Measurements from ENCODE around the gene FAM136A. TPM values are rescaled to one million over a fixed set of nuclear protein-coding genes. Genes with fewer than 3 reads are reported as not detected.

FAM136A gene
- total and polyA plus RNA-seq, 2 of the 13 experiments (the other 11 are each of a cell fraction or from before 2014, with no cell fraction given): 77.8 to 126 TPM

DNA sequence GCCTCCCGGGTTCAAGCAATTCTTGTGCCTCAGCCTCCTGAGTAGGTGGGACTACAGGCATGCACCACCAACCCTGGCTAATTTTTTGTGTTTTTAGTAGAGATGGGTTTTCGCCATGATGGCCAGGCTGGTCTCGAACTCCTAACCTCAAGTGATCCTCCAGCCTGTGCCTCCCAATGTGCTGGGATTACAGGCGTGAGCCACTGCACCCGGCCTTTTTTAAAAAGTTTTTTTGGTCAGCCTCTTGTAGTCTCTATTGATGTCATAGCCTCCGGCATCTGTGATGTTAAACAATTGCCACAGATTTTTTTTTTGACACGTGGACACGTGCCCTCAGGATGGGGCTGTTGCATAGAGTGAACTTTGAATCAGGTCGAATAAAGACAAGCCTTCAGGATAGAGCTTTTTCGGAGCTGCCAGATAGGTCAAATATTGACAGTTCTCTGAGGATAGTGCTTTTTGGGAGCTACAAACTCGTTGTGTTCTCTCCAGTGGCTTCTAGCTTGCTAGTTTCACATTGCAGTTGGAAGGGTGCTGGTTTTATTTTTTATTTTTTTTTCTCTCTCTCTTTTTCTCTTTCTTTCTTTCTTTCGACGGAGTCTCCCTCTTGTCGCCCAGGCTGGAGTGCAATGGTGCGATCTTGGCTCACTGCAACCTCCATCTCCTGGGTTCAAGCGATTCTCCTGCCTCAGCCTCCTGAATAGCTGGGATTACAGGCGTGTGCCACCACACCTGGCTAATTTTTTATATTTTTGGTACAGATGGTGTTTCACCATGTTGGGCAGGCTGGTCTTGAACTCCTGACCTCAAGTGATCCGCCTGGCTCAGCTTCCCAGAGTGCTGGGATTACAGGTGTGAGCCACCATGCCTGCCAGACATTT lies 32.2 kb downstream of the FAM136A start (continued):
- TF ChIP-seq, protein P1, sequence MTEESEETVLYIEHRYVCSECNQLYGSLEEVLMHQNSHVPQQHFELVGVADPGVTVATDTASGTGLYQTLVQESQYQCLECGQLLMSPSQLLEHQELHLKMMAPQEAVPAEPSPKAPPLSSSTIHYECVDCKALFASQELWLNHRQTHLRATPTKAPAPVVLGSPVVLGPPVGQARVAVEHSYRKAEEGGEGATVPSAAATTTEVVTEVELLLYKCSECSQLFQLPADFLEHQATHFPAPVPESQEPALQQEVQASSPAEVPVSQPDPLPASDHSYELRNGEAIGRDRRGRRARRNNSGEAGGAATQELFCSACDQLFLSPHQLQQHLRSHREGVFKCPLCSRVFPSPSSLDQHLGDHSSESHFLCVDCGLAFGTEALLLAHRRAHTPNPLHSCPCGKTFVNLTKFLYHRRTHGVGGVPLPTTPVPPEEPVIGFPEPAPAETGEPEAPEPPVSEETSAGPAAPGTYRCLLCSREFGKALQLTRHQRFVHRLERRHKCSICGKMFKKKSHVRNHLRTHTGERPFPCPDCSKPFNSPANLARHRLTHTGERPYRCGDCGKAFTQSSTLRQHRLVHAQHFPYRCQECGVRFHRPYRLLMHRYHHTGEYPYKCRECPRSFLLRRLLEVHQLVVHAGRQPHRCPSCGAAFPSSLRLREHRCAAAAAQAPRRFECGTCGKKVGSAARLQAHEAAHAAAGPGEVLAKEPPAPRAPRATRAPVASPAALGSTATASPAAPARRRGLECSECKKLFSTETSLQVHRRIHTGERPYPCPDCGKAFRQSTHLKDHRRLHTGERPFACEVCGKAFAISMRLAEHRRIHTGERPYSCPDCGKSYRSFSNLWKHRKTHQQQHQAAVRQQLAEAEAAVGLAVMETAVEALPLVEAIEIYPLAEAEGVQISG (CRISPR knock-in tag; IDR thresholded peaks at IDR 0.05): peak; percentile 75
- peak; percentile 84 for TF ChIP-seq SALL1 (CRISPR knock-in tag; IDR thresholded peaks at IDR 0.05)
- peak; percentile 63; the same call in 1 of the 2 replicates for TF ChIP-seq STAT5B (CRISPR knock-in tag; IDR thresholded peaks at IDR 0.05)
- TF ChIP-seq SMYD3 (CRISPR knock-in tag; IDR thresholded peaks at IDR 0.05): peak; percentile 67; the same call in 1 of the 2 replicates
- 0 out of 2 replicates have a peak, but pooled peaks have one; percentile 34 for TF ChIP-seq ZC3H4 (CRISPR knock-in tag; IDR thresholded peaks at IDR 0.05; ENCODE audit: borderline replicate concordance)
- TF ChIP-seq, protein P2, sequence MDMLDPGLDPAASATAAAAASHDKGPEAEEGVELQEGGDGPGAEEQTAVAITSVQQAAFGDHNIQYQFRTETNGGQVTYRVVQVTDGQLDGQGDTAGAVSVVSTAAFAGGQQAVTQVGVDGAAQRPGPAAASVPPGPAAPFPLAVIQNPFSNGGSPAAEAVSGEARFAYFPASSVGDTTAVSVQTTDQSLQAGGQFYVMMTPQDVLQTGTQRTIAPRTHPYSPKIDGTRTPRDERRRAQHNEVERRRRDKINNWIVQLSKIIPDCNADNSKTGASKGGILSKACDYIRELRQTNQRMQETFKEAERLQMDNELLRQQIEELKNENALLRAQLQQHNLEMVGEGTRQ (IDR thresholded peaks at IDR 0.05; ENCODE audit: low read depth, low read length): peak; percentile 80
- TF ChIP-seq, protein P2 (CRISPR knock-in tag; IDR thresholded peaks at IDR 0.05; ENCODE audit: borderline replicate concordance): peak; percentile 75; the same call in 1 of the 2 replicates
- peak; percentile 31; the same call in 1 of the 2 replicates for TF ChIP-seq CBX5 (CRISPR knock-in tag; IDR thresholded peaks at IDR 0.05; ENCODE audit: borderline replicate concordance)
- 0 out of 2 replicates have a peak, but pooled peaks have one; percentile 70 for TF ChIP-seq EED (CRISPR knock-in tag; IDR thresholded peaks at IDR 0.05)
- TF ChIP-seq, protein P3, sequence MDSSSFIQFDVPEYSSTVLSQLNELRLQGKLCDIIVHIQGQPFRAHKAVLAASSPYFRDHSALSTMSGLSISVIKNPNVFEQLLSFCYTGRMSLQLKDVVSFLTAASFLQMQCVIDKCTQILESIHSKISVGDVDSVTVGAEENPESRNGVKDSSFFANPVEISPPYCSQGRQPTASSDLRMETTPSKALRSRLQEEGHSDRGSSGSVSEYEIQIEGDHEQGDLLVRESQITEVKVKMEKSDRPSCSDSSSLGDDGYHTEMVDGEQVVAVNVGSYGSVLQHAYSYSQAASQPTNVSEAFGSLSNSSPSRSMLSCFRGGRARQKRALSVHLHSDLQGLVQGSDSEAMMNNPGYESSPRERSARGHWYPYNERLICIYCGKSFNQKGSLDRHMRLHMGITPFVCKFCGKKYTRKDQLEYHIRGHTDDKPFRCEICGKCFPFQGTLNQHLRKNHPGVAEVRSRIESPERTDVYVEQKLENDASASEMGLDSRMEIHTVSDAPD (CRISPR knock-in tag; IDR thresholded peaks at IDR 0.05): peak; percentile 29; the same call in 1 of the 2 replicates
- TF ChIP-seq KLF16 (CRISPR knock-in tag; IDR thresholded peaks at IDR 0.05): peak in 1 of 2 experiments; percentile 97; a peak in 2 of 4 replicates
- peak; percentile 90 for TF ChIP-seq RXRB (CRISPR knock-in tag; IDR thresholded peaks at IDR 0.05; ENCODE audit: borderline replicate concordance)
- peak; percentile 73; the same call in 1 of the 2 replicates for TF ChIP-seq ZNF747 (CRISPR knock-in tag; IDR thresholded peaks at IDR 0.05; ENCODE audit: borderline replicate concordance)
- TF ChIP-seq, protein P4, sequence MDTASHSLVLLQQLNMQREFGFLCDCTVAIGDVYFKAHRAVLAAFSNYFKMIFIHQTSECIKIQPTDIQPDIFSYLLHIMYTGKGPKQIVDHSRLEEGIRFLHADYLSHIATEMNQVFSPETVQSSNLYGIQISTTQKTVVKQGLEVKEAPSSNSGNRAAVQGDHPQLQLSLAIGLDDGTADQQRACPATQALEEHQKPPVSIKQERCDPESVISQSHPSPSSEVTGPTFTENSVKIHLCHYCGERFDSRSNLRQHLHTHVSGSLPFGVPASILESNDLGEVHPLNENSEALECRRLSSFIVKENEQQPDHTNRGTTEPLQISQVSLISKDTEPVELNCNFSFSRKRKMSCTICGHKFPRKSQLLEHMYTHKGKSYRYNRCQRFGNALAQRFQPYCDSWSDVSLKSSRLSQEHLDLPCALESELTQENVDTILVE (CRISPR knock-in tag; IDR thresholded peaks at IDR 0.05): peak; percentile 93
- TF ChIP-seq, protein P5, sequence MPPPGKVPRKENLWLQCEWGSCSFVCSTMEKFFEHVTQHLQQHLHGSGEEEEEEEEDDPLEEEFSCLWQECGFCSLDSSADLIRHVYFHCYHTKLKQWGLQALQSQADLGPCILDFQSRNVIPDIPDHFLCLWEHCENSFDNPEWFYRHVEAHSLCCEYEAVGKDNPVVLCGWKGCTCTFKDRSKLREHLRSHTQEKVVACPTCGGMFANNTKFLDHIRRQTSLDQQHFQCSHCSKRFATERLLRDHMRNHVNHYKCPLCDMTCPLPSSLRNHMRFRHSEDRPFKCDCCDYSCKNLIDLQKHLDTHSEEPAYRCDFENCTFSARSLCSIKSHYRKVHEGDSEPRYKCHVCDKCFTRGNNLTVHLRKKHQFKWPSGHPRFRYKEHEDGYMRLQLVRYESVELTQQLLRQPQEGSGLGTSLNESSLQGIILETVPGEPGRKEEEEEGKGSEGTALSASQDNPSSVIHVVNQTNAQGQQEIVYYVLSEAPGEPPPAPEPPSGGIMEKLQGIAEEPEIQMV (CRISPR knock-in tag; IDR thresholded peaks at IDR 0.05; ENCODE audit: low read depth): peak; percentile 59; the same call in 1 of the 2 replicates
- TF ChIP-seq, protein P6, sequence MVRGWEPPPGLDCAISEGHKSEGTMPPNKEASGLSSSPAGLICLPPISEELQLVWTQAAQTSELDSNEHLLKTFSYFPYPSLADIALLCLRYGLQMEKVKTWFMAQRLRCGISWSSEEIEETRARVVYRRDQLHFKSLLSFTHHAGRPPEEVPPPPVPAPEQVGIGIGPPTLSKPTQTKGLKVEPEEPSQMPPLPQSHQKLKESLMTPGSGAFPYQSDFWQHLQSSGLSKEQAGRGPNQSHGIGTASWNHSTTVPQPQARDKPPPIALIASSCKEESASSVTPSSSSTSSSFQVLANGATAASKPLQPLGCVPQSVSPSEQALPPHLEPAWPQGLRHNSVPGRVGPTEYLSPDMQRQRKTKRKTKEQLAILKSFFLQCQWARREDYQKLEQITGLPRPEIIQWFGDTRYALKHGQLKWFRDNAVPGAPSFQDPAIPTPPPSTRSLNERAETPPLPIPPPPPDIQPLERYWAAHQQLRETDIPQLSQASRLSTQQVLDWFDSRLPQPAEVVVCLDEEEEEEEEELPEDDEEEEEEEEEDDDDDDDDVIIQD (CRISPR knock-in tag; IDR thresholded peaks at IDR 0.05; ENCODE audit: low read depth): peak; percentile 85; the same call in 1 of the 2 replicates

All from HepG2 (cell line).